ENCODE measurements around the gene OTOG.

OTOG gene

DNA sequence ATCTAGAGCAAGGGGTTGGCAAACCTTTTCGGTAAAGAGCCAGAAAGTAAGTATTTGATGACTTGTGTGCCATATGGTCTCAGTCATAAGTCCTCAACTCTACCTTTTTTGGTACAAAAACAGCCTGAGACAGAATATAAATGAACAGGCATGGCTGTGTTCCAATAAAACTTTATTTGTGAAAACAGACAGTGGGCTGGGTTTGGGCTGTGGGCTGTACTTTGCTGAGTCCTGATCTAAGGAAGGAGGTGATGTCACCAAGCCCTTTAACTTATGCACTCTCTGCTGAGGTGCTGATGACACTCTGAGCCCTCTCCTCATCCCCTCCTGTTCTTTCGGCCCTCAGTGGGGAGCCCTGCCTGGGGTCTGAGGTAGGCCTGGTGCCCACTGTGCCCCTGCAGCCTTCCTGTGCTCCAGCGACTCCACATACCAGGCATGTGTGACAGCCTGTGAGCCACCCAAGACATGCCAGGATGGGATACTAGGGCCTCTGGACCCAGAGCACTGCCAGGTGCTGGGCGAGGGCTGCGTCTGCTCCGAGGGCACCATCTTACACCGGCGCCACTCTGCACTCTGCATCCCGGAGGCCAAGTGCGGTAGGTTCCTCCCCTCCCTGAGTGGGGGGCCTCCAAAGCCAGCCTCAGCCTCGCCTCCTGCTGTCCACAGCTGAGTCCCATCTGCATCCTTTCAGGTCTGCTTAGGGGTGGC lies 86.4 kb downstream of the OTOG start:
- DNase-seq (ENCODE audit: low read depth in 3 of 3): no peak

DNA sequence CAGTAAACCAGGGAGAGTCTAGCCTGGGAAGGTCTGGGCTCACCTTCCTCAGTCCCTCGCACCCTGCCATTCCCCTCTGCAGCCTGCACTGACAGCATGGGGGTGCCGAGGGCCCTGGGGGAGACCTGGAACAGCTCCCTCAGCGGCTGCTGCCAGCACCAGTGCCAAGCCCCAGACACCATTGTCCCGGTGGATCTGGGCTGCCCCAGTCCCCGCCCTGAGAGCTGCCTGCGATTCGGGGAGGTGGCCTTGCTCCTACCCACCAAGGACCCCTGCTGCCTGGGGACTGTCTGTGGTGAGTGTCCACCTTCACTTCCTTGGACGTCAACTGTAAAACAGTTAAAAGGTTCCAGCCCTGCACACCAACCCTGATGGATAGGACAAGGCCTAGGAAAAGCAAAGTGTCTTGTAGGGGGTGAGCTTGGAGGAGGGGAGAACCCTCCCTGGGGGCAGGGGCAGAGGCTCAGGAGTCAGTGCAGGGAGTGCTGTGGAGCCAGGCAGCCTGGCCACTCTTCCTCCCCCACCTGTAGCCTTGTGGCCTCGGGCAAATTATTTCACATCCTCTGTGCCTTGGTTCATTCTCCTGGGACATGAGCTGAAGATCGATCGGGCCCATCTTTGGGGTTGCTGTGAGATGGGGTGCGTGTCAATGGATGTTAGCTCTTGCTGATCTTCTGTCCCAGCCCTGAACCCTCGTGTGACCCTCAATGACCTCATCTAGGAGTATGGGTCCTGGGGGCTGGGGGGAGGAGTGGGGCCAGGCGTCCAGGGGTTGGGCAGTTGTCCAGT lies 87.1 kb downstream of the OTOG start:
- DNase-seq (ENCODE audit: low read depth in 3 of 3): no peak

DNA sequence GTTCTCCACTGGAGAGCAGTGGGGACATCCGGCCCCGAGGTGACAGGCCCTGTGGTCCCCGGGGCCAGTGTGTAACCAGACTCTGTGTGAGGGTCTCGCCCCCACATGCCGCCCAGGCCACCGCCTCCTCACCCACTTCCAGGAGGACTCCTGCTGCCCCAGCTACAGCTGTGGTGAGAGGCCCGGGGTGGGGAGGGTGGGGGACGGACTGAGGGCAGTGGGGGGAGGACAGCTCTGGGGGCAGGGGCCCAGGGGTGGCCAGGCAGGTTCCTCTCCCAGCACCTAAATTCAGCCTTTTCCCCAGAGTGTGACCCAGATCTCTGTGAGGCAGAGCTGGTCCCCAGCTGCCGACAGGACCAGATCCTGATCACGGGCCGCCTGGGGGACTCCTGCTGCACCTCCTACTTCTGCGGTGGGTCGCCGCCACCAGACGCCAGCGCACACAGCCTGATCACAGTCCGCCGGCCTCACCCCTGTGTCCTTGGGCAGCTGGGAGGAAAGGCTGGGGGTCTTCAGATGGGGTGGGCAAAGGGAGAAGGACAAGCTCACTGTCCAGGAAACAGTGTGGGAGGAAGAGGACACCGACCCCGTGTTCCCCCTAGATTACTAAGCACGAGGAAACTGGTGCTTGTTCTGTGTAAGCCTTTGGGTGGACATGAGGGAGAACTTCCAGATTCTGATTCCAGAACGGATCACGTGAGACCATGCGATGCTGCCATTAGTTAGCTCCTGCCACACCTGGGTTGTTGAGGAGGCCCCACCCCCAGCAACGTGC lies 87.9 kb downstream of the OTOG start:
- DNase-seq (ENCODE audit: low read depth in 3 of 3): no peak

DNA sequence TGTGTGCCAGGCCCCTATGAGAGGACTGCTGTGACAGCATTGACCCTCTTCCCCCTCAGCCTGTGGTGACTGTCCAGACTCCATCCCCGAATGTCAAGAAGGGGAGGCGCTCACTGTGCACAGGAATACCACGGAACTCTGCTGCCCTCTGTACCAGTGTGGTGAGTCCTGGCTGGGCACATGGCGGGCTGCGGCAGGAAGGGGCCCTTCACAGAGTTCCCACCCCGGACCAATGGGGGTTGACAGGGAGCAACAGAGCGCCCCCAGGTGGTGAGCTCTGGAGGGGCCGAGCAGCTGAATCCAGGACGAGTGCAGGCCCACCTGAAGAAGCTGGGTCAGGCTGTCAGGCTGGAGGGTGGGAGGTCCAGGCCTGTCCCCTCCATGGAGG lies 88.5 kb downstream of the OTOG start:
- DNase-seq (ENCODE audit: low read depth in 3 of 3): no peak

DNA sequence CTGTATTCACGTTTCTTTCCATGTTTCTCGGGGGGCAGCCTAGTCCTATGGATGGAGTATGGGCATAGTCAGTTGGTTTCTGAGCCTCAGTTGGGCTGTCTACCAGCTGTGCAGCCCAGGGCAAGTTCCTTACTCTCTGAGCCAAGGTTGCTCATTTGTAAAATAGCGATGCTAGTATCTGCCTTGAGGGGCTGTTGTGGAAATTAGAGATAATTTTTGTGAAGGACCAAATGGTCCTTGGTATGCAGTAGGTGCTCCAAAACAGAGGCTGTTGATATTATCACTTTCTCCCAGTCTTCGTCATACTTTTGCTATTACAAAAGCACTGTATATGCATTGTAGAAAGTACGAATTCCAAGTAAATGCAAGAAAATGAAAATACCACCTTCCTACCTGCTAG lies 89.7 kb downstream of the OTOG start:
- DNase-seq (ENCODE audit: low read depth in 3 of 3): no peak

DNA sequence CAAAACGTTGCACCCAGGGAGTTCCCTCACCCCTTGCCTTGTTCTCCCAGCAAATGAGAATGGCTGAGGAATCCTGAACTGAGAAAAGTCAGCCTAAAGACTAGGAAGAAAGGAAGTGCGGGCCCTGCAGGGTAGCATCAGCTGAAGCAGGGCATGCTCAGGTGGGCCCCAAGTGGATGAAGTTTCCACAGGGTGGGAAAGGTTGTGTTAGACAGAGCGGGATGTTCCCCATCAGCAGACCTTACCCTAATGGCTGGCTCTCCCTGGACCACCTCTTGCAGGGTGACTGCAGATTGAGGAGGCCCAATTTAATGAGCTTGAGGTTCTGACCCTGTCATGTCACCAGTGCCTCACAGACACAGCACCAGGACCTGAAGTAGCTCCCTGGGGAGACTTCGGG lies 90.8 kb downstream of the OTOG start:
- no peak for DNase-seq (ENCODE audit: low read depth in 3 of 3)

- DNase-seq (ENCODE audit: low read depth in 3 of 3): no peak
Observed at GRCh38 chr11:17638311-17638710, 91.3 kb downstream of the OTOG start.

DNA sequence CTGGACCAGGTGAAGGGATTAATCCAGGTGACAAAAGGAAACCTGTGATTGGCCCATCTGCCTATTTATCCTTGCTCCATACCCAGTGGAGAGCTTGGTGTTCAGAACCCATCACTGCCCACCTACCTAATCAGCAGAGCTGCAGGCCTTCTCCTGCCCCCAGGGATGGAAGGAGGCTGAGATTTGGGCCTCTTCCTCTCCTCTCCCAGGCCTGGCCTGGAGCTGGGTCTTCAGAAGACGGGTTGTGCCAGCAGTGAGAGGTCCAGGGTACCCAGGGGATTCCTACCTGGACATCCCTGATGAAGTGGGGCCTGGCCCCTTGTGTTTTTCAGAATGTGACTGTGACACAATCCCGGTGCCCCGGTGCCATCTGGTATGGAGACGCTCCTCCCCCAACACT lies 92.0 kb downstream of the OTOG start:
- DNase-seq (ENCODE audit: low read depth in 3 of 3): no peak

GRCh38 chr11:17639781-17640180 lies 92.7 kb downstream of the OTOG start:
- no peak for DNase-seq (ENCODE audit: low read depth in 3 of 3)

GRCh38 chr11:17640493-17641164 lies 93.6 kb downstream of the OTOG start:
- DNase-seq (ENCODE audit: low read depth in 3 of 3): no peak

DNA sequence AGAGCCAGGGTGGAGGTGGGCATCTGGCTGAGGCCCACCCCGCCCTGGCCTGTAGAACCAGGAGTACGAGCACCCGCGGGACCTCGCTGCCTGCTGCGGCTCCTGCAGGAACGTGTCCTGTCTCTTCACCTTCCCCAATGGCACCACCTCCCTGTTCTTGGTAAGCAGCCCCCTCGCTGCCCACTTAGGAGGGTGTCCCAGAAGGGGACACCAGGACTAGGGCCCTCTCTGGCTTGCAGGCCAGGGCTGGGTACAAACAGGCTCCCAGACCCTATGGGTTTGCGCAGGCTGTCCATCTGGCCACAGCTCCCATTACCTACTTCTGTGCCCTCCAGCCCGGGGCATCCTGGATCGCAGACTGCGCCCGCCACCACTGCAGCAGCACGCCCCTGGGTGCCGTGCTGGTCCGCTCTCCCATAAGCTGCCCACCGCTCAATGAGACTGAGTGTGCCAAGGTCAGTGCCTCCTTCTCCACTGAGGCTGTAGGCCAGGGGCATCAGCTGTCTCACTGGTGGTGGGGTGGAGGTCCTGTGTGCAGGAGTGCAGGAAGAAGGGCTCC lies 94.8 kb downstream of the OTOG start:
- no peak for DNase-seq (ENCODE audit: low read depth in 3 of 3)

DNA sequence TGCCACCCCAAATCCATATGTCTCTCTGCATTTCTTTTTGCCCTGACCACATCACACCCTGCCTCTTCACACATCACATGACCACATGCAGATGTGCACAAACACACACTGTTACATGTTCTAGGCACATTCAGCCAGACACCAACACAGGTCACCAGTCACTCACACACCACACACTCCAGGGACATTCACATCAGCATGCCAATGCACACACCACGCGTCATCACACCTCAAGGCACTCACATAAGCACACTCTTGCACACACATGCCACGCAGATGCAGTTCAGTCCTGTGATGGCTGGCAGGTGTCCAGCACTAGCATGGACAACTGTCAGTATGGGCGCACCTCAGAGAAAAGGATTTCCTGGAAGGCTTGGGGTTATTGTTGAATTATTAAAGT lies 95.3 kb downstream of the OTOG start:
- no peak for DNase-seq (ENCODE audit: low read depth in 3 of 3)

DNA sequence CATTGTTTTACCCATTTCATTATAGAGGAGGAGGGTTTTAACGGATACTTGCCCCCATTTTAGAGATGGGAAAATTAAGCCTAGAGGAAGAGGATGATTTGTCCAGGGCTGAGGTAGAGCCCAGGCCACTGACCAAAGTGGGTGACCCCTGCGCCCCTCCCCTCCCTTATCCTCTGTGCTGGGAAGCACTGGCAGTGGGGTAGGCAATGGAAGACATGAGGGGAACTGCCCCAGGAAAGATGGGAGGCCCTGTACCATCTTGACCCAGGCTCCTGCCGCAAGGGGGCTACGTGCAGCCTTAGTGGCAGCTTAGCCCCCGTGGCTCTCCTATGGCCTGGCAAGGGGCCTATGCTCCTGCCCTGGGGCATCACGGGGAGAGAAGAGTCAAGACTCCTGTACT lies 95.9 kb downstream of the OTOG start:
- DNase-seq (ENCODE audit: low read depth in 3 of 3): no peak

GRCh38 chr11:17643506-17644405 lies 96.7 kb downstream of the OTOG start:
- DNase-seq (ENCODE audit: low read depth in 3 of 3): no peak

- DNase-seq (ENCODE audit: low read depth in 3 of 3): no peak
Observed at GRCh38 chr11:17645190-17645970, 98.3 kb downstream of the OTOG start.

DNA sequence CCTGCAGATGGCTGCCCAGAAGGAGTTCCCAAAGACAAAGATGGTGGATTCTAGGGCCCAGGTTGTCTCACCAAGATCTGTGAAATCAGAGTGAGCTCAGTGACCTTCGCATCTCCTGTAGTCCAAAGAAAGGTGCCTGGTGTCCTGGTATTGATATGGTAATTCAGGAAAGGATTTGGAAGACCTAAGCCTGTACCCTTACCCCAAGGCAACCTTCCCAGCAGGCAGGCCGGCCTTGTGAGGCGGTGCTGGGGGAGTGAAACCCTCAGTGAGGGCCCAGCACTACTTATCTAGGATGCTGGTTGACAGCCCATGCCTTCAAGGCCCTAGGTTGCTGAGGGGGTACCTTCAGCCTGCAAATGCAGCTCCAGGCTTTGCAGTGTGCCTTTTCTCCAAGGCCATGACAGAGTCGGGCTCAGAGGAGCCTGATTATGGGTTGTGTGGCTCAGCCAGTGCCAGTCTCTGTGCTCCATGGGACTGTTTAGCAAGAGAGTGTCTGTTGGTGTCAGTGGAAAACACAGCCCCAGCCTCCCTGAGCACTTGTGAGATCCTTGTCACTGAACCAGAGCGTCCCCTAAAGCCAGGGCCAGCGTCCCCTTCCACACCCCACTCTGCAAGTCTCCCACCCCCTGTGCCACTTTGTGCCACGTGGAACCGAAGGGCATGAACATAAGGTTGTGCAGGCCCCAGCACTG lies 99.5 kb downstream of the OTOG start:
- no peak for DNase-seq (ENCODE audit: low read depth in 3 of 3)

GRCh38 chr11:17648528-17648927 lies 101.5 kb downstream of the OTOG start:
- DNase-seq (ENCODE audit: low read depth in 3 of 3): no peak

DNA sequence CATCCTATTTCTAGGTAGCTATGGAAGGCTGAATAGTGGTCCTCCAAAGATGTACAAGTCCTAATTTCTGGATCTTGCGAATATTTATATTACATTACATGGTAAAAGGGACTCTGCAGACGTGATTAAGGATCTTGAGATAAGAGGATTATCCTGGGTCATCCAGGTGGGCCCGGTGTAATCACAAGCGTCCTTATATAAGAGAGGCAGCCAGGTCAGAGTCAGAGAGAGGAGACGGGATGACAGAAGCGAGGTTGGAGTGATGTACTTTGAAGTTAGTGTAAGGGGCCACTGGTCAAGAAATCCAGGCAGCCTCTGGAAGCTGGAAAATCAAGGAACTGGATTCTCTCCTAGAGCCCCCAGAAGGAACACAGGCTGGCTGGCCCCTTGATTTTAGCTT lies 102.2 kb downstream of the OTOG start:
- DNase-seq (ENCODE audit: low read depth in 3 of 3): no peak

DNA sequence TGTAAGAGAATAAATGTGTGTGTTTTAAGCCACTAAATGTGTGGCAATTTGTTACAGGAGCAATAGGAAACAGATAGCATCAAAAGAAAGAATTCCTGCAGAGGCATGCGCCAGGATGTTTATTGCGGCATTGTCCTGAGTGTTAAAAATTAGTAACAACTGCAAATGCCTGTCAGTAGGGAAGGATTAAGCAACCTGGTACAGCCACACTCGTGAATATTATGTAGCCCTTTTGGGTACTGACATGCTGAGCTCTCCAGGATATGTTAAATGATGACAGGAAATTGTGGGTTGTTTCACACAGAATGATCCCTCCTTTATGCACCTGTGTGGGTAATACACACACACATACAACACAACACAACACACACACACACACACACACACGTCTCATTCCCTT lies 102.6 kb downstream of the OTOG start:
- no peak for DNase-seq (ENCODE audit: low read depth in 3 of 3)

Measured in stimulated activated CD4-positive, alpha-beta T cell treated with anti-CD3 and anti-CD28 coated beads, TNF-alpha, amount 100 ng/mL, for 48 hours (primary cell).